Sigmoid colon (tissue), 7 donors: ENCODE results near the gene REPS2. TPM values are rescaled to one million over a fixed set of nuclear protein-coding genes. Genes with fewer than 3 reads are reported as not detected.

ENCODE experiments used
- DNase-seq: peaks from one replicate; pipeline ENCODE4 v3.0.0-alpha.2; 2019
- H3K27ac ChIP-seq, 4 donors: fragments of 200-600 bp; sonication (generic); one replicate each; pipeline ENCODE4 v1.5.1; 2016 to 2019; ENCODE audit warnings: mild to moderate bottlenecking in 1 of 4
- H3K27me3 ChIP-seq, 3 donors: fragments of 200-600 bp; sonication (generic); one replicate each; pipeline ENCODE4 v1.5.1; 2019; ENCODE audit warnings: mild to moderate bottlenecking in 1 of 3
- H3K36me3 ChIP-seq, 4 donors: fragments of 200-600 bp; sonication (generic); one replicate each; pipeline ENCODE4 v1.5.1; 2016 to 2019
- H3K4me1 ChIP-seq, 4 donors: fragments of 200-600 bp; sonication (generic); one replicate each; pipeline ENCODE4 v1.5.1; 2017 to 2019
- H3K4me3 ChIP-seq, 4 donors: fragments of 200-600 bp; sonication (generic); one replicate each; pipeline ENCODE4 v1.5.1; 2017 to 2019; ENCODE audit warnings: mild to moderate bottlenecking in 2 of 4, moderate library complexity in 1 of 4
- H3K9me3 ChIP-seq, 4 donors: fragments of 200-600 bp in 3 of 4; sonication (generic) in 3 of 4; one replicate each; pipeline versions ENCODE4 v1.5.1 to v1.6.1; 2013 to 2019
- CTCF ChIP-seq, 4 experiments: fragments of 450-650 bp in 3 of 4; fragments of 200-600 bp in 1 of 4; IDR thresholded peaks; one replicate each; pipeline ENCODE4 v1.5.1; 2016 to 2019; ENCODE audit warnings: antibody characterized with exemption in 4 of 4, mild to moderate bottlenecking in 3 of 4, moderate library complexity in 2 of 4
- EP300 ChIP-seq, 4 donors: sonication (generic); formaldehyde crosslinking; IDR thresholded peaks; one replicate each; pipeline ENCODE4 v1.6.1; 2017; ENCODE audit warnings: antibody characterized with exemption in 4 of 4
- POLR2A ChIP-seq, 2 donors: fragments of 450-650 bp; IDR thresholded peaks; one replicate each; pipeline ENCODE4 v1.6.1; 2016; ENCODE audit warnings: antibody characterized with exemption in 2 of 2, mild to moderate bottlenecking in 2 of 2, moderate library complexity in 2 of 2
- POLR2AphosphoS5 ChIP-seq, 4 donors: sonication (generic); formaldehyde crosslinking; IDR thresholded peaks; one replicate each; pipeline ENCODE4 v1.6.1; 2017; ENCODE audit warnings: antibody characterized with exemption in 4 of 4
- WGBS, 2 donors: extraction: QIAGEN DNeasy Blood & Tissue Kit; methylation state at CpG; one replicate each; pipeline ENCODE4 v1.1.7; 2013; 5-methylcytosine and 5-hydroxymethylcytosine counted together
- intact Hi-C: fragments of 100-400 bp; cut with DNase I; formaldehyde crosslinking; loops from one replicate; pipeline ENCODE4 v1.15.1; 2023
- polyA plus RNA-seq, 3 donors: library from polyadenylated mRNA; stranded (reverse); fragments of 200-250 nt; gene quantifications; one replicate each; pipeline ENCODE4 v1.2.3, GENCODE V29; 2013
- total RNA-seq, 4 donors: library from RNA; depleted of rRNA; stranded (reverse); fragments of >200 nt; gene quantifications; one replicate each; pipeline ENCODE4 v1.1.0, GENCODE V29; 2016
- donor health status: healthy with polysubstance abuse.
- donor health status: Bipolar disorder and iron deficiency.
- donor health status: healthy.

REPS2 gene
- total and polyA plus RNA-seq, 7 donors: 2.4 to 10.9 (median 6.1) TPM

DNA sequence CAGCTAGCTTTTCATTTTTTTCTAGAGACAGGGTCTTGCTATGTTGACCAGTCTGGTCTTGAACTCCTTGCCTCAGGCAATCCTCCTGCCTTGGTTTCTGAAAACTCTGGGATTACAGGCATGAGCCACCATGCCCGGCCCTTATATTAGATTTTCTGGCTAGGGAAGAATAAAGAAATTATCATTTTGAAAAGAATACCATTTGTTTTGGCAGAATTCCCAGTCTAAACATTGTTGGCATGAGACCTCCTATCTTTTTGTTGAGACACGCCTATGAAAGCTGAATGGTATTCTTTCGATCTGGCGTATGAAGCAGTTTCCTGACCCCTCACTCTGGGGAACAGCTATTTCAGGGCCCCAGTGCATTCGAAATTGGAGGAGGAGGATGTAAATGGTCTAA, 107.0 kb downstream of the REPS2 start:
- no peaks in the 10 kb centered on the region for H3K9me3 ChIP-seq
- H3K36me3 ChIP-seq: no peaks in the 10 kb centered on the region
- H3K27me3 ChIP-seq: no peaks in the 10 kb centered on the region
- no peak overlapping the region for H3K27ac ChIP-seq
- intact Hi-C loops: no loop called here
- TF ChIP-seq EP300 (IDR thresholded peaks at IDR 0.05): no peak
- no peak for TF ChIP-seq POLR2A (IDR thresholded peaks at IDR 0.05)
- no peak for TF ChIP-seq POLR2AphosphoS5 (IDR thresholded peaks at IDR 0.05)
- TF ChIP-seq CTCF (IDR thresholded peaks at IDR 0.05): no peak
- no peak overlapping the region for H3K4me3 ChIP-seq
- no peaks in the 10 kb centered on the region for H3K4me1 ChIP-seq
- no peak for DNase-seq
- WGBS, 2 donors: 47 to 69% methylated on average over 5 of the region's 5 CpGs

DNA sequence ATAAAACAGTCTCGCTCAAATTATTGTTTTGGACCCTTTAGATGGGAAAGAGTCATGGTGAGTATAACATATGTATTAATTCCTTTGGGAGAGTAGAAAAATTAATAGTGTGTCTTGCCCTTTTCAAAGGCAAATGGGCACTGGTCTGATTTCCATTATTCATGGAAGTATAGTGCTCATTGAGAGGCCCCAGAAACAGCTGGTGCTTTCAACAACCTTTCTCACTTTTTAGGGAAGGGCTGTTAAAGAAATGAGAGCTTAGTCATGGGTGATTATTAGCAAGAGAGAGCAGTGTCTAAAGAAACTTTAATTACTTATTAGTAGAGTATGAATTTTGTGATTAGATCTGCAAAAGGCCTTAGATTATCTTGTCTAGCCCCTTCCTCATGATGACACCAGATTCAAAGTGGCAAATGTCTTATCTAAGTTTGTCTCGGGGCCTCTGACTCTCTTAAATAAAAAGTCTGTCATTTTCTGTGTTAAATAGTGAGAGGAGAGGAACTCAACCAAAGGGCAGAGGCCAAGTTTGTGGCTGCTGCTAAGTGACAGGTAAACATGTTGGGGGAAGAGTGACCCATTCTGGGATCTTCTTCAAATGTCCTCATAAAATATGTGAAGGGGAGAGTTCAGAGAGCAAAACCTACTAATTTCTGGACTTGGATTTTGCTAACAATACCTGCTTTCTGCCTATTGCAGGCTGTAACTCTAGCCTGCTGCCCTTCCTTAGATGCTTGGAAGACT, 110.6 kb downstream of the REPS2 start:
- no peak for TF ChIP-seq POLR2AphosphoS5 (IDR thresholded peaks at IDR 0.05)
- no peak for TF ChIP-seq CTCF (IDR thresholded peaks at IDR 0.05)
- TF ChIP-seq POLR2A (IDR thresholded peaks at IDR 0.05): no peak
- TF ChIP-seq EP300 (IDR thresholded peaks at IDR 0.05): no peak
- H3K36me3 ChIP-seq: no peaks in the 10 kb centered on the region
- H3K4me1 ChIP-seq: no peaks in the 10 kb centered on the region
- intact Hi-C loops: no loop called here
- WGBS, 2 donors: 81 to 93% methylated on average over 2 of the region's 2 CpGs
- H3K27me3 ChIP-seq: no peaks in the 10 kb centered on the region
- no peak overlapping the region for H3K27ac ChIP-seq
- no peak overlapping the region for H3K4me3 ChIP-seq
- no peaks in the 10 kb centered on the region for H3K9me3 ChIP-seq
- DNase-seq: no peak

DNA sequence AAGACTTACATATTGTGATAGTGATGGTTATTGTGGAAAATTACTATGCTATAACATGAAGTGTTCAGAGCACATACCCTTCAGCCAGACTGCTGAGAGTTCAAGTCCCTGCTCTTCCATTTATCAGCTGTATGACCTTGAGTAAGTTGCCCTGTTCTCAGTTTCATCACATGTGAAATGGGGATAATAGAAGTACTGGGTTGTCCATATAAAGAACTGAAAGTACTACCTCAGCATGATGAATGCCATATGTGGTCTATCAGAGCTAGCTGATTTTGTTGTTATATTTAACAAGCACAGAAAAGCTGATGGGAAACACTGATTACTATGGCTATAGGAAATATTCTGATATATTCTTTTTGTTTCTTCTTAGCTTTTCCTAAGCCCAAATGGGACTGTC, 115.6 kb downstream of the REPS2 start:
- Histone ChIP-seq H3K9me3 (no peaks in the 10 kb centered on the region), H3K4me1 (no peaks in the 10 kb centered on the region), H3K27ac (no peak overlapping the region), H3K36me3 (no peaks in the 10 kb centered on the region), H3K4me3 (no peak overlapping the region), H3K27me3 (no peaks in the 10 kb centered on the region)
- intact Hi-C loops: no loop called here
- TF ChIP-seq EP300 (IDR thresholded peaks at IDR 0.05) (no peak), POLR2AphosphoS5 (IDR thresholded peaks at IDR 0.05) (no peak), POLR2A (IDR thresholded peaks at IDR 0.05) (no peak), CTCF (IDR thresholded peaks at IDR 0.05) (no peak)
- DNase-seq: no peak

GRCh38 chrX:17065100-17065499, 118.6 kb downstream of the REPS2 start:
- Histone ChIP-seq H3K4me3 (no peak overlapping the region), H3K4me1 (no peaks in the 10 kb centered on the region), H3K27me3 (no peaks in the 10 kb centered on the region), H3K36me3 (no peaks in the 10 kb centered on the region), H3K27ac (no peak overlapping the region), H3K9me3 (no peaks in the 10 kb centered on the region)
- WGBS, 2 donors: 89 to 90% methylated on average over 5 of the region's 5 CpGs
- intact Hi-C loops: no loop called here
- TF ChIP-seq CTCF (IDR thresholded peaks at IDR 0.05): no peak
- TF ChIP-seq EP300 (IDR thresholded peaks at IDR 0.05): no peak
- TF ChIP-seq POLR2A (IDR thresholded peaks at IDR 0.05): no peak
- no peak for TF ChIP-seq POLR2AphosphoS5 (IDR thresholded peaks at IDR 0.05)
- no peak for DNase-seq

DNA sequence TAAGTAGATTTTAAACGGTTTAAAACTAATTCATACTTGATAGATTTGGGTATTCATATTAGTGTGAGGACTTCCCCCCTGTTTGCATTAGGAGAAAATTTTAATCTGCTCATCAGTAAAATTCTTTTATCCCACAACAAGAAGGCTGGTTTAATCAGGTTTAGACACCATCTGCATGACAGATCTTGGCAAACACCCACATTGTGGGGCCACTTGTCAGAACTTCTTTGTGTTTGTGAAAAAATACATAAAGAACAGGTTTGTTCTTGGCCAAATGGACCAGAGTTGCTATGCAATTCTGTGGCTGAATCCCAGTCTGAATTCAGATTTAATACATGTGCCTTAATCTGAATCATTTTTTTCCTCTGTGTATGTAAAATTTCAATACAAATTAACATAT, 121.1 kb downstream of the REPS2 start:
- H3K36me3 ChIP-seq: no peaks in the 10 kb centered on the region
- DNase-seq: no peak
- TF ChIP-seq CTCF (IDR thresholded peaks at IDR 0.05) (no peak), EP300 (IDR thresholded peaks at IDR 0.05) (no peak)
- H3K4me3 ChIP-seq: no peak overlapping the region
- WGBS, 2 donors: 65 to 86% methylated on average over 1 of the region's 1 CpG
- no peaks in the 10 kb centered on the region for H3K4me1 ChIP-seq
- H3K9me3 ChIP-seq: no peaks in the 10 kb centered on the region
- H3K27ac ChIP-seq: no peak overlapping the region
- no peaks in the 10 kb centered on the region for H3K27me3 ChIP-seq
- intact Hi-C loops: no loop called here
